GM18511 (cell line): ENCODE results near the gene CPSF4.
"Not testable (repeated sequence)": the region's sequence is repeated elsewhere in the genome, so short reads cannot be mapped to it uniquely, and the experiment has no call there.

Experiments
- ATAC-seq: cut with Tn5 transposase; IDR thresholded peaks from one replicate; pipeline ENCODE4 v1.9.1; 2021; ENCODE audit warnings: mild to moderate bottlenecking, moderate library complexity; ENCODE audit not compliant: unreplicated experiment

Gene CPSF4

DNA sequence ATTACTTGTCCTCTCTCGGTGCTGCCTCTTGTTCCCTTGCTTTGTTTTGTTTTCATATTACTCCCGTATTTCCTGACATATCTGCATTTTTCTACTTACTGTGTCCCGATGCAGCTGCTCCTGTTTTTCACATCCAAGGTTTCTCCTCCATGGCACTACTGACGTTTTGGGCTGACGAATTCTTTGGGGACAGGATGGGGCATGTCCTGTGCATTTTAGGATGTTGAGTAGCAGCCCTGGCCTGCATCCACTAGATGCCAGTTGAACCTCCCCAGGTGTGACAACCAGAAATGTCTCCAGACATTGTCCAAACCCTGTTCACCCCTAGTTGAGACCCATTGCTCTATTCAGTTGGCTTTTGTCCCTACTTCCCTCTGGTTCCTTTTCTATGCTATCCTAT lies 46.4 kb downstream of the CPSF4 start:
- ATAC-seq, result no peak

DNA sequence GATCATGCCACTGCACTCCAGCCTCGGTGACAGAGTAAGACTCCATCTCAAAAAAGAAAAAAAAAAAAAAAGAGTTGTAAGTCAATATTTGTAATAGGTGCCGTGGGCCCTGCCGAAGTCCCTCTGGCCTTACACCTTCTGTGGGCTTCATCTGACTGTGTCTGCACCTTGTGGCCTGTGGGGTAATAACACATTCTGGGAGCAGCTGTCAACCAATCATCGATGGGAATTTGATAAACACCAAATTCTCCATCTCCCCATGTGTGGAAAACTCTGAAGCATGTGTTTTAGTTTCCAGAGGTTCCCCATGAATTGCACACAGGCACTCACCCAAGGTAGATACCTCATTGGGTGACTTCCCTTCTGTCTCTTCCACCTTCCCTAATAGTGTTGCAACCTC lies 50.5 kb downstream of the CPSF4 start:
- no peak for ATAC-seq

- ATAC-seq, result no peak
Measured at GRCh38 chr7:99490878-99491277, 52.1 kb downstream of the CPSF4 start.

DNA sequence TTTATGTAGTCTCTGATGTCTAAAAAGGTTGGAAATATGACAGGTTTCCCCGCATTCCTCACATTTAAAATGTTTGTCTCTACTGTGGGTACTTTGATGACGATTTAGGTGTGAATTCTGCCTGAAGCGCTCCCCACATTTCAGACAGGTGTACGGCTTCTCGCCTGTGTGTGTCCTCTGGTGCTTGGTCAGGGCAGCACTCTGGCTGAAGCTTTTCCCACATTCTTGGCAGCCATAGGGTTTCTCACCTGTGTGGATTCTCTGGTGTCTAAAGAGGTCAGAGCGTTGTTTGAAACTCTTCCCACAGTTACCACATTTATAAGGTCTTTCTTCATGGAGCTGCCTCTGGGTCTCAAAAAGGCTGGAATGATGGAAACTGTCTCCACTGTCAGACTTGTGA lies 55.1 kb downstream of the CPSF4 start:
- no peak for ATAC-seq

- ATAC-seq, result no peak
Measured at GRCh38 chr7:99497766-99498545, 59.2 kb downstream of the CPSF4 start.

- ATAC-seq, result no peak
Measured at GRCh38 chr7:99498546-99498944, 59.8 kb downstream of the CPSF4 start.

DNA sequence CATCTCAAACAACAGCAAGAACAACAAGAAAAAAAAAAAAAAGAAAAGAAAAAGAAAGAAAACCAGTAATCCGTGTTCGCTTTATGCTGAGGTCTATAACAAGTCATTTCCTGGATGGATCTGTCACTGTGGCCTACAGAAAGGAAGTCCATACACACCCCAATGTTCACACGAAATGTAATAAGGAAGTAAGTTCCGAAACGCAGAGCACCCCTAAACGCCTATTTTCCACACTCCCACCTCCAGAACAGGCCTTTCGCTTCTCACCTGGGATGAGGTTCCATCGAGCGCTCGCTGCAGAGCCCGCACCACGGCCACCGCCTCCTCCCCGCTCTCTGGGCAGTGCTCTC lies 60.6 kb downstream of the CPSF4 start:
- ATAC-seq, result peak; percentile 28

DNA sequence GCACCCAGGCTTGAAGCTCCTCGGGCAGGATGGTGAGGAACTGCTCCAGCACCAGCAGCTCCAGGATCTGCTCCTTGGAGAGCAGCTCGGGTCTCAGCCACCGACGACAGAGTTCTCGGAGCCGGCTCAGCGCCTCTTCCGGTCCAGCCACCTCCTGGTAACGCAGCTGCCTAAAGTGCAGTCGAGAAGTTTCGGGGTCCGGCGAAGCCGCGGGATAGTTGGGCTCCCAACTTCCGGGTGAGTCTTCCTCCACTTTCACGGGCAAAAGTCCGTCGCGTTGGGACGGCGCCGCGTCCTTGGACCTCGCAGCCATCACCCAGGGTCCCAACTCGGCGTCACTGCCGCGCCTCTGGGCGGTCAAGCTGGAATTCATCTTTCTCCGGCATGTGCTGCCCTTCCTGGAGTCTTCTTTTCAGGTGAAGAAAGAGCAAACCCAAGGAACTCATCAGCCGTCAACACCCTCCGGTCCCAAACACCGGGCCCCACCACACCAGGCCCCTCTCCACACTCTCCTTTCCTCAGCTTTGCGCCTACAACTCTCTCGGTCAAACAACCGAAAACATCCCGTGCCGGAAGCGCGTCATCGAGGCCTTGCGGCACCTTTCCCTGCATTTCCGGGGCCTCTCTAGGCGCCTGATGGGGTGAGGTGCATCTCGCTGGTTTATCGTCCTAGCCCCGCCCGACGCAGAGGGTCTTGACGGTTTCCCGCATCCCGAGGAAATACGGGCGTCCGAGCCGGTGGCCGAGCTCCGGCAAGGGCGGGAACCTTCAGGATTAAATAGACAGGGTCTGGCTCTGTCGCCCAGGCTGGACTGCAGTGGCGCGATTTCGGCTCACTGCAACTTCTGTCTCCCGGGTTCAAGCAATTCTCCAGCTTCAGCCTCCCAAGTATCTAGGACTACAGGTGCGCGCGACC lies 61.2 kb downstream of the CPSF4 start, which contains the start of gene ZNF394:
Gene ZNF394, minus strand, starts transcription at position 561 of the 916 bp plus-strand sequence. Its CDS starts 188 bp downstream, at position 373.
- peak; percentile 47 for ATAC-seq

- no peak for ATAC-seq
Measured at GRCh38 chr7:99500637-99501009, 61.9 kb downstream of the CPSF4 start.

DNA sequence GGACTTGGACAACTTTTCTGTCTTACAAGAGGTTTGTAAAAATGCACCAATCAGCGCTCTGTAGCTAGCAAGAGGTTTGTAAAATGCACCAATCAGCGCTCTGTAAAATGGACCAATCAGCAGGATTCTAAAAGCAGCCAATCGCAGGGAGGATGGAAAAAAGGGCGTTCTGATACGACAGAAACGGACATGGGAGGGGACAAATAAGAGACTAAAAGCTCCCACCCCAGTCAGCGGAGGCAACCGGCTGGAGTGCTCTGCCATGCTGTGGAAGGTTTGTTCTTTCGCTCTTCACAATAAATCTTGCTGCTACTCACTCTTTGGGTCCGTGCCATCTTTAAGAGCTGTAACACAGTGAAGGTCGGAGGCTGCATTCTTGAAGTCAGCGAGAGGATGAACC lies 62.5 kb downstream of the CPSF4 start:
- not testable (repeated sequence) for ATAC-seq

GRCh38 chr7:99504281-99504602 lies 65.5 kb downstream of the CPSF4 start:
- no peak for ATAC-seq

DNA sequence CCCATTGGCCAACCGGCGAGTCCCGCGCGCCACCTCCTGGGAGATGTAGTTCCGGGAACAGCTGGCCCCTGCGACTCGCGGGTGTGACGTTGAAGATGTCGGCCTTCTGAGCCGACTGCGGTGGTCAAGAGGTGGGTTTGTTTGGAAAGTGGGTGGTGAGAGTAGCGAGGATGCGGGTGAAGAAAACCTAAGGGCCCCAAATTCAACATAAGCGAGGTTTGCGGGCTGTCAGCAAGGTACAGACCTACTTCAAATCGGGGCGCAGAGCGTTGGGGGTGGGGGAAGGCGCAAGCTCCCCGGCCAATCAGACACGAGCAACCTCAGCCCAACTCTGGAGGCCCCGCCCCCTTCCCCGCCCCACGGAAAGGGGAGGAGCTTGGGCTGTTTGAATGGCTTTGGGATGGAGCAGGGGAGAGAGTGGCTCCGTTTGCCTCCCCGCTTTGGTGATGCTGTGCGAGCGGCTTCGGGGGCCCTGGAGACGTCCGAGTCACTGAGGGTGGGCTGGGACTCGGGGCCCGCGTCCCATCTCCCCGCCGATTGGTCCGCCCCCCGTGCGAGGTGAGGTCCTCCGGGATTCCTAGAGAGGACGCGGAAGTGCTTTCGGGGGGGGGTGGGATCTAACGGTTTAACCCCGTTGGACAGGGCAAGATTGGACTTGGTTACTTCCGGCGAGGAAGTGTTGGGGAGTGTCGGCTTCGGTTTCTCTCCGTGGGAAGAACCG lies 66.0 kb downstream of the CPSF4 start, which contains the start of gene ZKSCAN5:
Gene ZKSCAN5, plus strand, starts transcription at position 60 of the 721 bp plus-strand sequence. CDS start 1,383 bp downstream, outside the sequence.
- peak; percentile 82 for ATAC-seq

- peak; percentile 10 for ATAC-seq
Measured at GRCh38 chr7:99505324-99505662, 66.5 kb downstream of the CPSF4 start.
